DMS 273 (cell line): ENCODE measurements around the gene SNED1.
"Not testable (repeated sequence)": the region's sequence is repeated elsewhere in the genome, so short reads cannot be mapped to it uniquely, and the experiment has no call there.

ENCODE experiments used
- DNase-seq: peaks from one replicate; lab custom pipeline; 2025; ENCODE audit not compliant: unreplicated experiment; lab: John Stamatoyannopoulos, UW

Gene SNED1

GRCh38 chr2:241081643-241082340, 83.4 kb downstream of the SNED1 start:
- no peak for DNase-seq

- DNase-seq = no peak
These were observed 84.1 kb downstream of the SNED1 start for GRCh38 chr2:241082341-241083090.

DNA sequence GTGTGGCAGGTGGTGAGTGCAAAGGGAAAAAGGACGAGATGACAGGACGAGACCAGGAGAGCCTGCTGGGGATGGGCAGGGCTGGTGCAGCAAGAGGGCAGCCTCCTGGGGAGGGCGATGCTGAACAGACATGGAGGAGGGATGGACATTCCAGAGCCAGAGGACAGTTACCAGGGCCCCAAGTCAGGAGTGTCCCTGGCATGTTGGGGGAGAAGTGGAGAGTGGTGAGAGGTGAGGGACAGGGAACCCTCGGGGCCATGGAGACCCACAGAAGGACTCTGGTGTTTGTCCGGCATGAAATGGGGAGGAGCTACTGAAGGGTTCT, 84.6 kb downstream of the SNED1 start:
- no peak for DNase-seq

DNA sequence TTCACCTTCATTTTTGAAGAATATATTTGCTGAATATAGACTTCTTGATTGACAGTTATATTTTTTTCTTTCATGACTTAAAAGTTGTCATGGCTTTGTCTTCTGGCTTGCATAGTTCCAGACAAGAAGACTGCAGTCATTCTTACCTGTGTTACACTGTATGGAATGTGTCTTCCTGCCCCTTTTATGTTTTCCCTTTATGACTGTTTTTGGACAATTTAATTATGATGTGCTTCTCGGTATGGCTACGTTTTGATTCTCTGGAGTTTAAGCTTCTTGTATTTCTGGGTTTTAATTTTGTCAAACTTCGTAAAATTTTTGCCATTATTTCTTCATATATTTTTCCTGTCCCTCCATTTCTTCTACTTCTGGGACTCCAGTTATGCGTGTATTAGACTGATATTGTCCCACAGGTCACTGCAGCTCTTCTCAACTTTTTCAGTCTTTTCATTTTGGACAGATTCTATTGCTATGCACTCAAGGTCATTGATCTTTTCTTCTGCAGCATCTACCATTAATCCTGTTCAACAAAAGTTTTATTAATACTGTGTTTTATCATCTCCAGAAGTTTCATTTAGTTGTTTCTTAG, 86.5 kb downstream of the SNED1 start:
- no peak for DNase-seq

DNA sequence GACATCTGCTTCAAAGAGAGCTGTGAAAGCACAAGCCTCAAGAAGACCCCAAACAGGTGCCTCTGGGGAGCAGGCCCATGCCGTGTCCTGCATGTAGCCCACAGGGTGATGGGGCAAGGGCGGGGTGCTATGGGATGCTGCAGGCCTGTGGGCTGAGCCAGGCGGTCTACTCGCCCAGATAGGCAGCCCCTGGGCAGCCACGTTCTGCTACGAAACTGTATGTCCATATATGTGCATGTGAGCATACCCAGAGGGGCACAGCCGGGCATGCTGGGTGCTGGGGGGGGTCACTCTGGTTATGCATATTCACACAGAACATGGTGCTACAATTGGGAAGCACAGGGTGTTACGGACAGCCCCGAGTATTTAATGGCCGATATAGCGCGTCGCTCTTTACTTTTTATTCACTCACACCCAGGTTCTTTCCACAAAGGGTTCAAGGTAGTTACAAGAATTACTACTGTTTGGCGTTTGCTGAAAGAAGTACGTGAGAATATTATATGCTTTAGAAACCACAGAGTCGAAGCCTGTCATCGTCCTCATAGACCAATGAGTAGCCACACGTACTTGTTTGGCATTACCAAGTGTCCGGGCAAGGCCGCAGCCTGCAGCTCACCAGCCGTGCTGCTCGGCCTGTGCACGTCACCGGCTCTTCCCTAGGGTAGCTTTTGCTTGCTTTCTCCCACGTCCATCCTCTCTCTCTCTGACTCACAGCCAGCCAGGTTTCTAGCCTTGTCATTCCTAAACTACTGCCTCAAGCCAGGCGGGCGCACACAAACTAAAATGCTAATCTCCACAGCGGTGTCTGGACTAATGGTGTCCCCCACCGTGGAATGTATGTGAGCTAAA, 89.2 kb downstream of the SNED1 start:
- DNase-seq = no peak

DNA sequence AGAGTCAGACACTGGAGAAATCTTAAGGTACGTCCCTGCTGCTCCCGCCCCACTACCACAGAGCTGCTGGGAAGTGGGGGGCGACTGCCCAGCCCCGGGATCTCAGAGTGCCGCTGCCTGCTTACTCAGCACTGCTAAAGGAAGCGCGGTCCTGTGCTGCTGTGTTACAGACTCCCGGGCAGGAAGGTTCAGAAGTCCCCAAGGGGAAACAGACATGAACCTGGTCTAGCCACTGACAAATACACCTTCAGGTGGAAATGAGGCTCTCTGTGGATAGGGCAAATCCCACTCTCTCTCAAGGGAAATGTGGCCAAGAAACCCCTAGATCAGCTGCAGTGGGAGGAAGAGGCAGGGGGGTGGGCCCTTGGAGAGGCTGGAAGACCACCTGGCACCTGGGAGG, 90.0 kb downstream of the SNED1 start:
- no peak for DNase-seq

DNA sequence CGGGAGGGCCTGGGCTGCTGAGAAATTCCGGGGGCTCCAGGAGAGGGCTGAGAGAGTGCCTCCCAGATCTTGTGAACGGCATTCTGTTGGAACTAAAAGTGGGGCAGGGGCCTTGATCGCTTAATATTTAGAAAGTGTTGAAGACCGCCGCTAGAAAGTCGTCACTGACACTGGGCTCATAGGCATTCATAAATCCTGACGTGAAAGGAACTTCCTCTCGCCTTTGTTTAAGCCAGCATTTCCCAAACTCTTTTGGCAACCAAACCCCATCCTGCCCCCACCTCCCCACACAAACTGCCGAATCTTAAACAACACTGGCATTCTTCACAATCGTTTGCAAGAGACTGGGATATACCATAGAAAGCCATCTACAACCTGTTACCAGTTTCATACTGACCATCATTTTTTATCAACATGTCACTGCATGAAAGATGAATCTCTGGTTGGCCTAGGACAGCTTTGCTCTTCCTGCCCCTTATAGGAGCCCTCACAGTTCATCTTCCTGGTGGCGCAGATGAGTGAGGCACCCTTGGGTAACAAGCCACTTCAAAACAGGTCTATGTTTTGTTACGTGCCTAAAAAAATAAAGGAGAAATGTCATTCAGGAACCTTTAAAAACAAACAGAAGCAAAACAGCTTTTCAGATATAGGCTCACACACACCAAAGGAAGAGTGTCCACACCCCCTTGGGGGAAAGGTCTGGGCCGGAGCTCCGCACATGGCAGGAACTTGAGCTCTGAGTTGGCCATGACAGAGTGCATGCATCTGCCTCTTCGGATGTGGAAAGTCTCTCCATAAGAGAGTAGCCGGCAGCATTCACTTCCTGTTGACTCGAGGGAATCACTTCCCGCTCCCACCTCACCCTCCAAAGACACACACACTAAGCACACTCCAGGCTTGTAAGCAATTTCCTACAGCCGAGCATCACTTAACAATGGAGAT, 90.6 kb downstream of the SNED1 start:
- DNase-seq = no peak

DNA sequence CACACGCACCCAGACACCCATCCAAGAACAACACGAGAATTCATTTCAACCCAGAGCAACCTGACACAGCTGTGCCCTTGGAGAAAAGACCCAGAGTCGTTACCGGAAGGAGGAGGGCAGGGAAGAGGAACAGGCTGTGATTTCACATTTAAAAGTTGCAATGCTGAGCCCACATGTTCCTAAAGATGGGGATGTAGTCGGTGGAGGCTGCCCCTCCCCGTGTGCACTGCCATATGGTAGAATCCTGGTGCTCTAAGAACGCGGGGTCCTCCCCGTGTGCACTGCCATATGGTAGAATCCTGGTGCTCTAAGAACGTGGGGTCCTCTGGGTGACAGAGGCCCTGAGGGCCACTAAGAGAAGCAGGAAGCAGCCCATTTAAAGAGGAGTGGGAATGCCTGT, 92.8 kb downstream of the SNED1 start:
- peak; percentile 53 for DNase-seq

- no peak for DNase-seq
These were observed 93.5 kb downstream of the SNED1 start for GRCh38 chr2:241091734-241092445.

DNA sequence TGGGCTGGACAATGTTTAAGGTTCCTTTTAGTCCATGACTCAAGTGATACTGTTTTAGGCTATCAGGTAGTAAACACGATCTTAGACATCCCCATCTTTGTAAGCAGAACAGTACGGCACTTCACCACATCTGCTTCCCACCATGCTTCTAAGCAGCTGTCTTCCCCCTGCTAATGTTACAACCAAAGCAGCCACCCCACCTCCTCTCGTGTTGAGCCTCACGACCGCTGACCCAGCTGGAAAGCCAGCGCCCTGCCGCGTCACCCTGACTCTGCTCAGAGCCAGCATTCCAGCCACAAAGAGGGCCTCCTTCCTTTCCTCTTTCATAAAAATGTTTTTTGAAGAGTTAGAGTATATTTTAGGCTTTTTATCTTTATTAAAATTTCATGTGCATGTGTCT, 94.3 kb downstream of the SNED1 start:
- no peak for DNase-seq

- not testable (repeated sequence) for DNase-seq
These were observed 94.8 kb downstream of the SNED1 start for GRCh38 chr2:241093133-241093781.

DNA sequence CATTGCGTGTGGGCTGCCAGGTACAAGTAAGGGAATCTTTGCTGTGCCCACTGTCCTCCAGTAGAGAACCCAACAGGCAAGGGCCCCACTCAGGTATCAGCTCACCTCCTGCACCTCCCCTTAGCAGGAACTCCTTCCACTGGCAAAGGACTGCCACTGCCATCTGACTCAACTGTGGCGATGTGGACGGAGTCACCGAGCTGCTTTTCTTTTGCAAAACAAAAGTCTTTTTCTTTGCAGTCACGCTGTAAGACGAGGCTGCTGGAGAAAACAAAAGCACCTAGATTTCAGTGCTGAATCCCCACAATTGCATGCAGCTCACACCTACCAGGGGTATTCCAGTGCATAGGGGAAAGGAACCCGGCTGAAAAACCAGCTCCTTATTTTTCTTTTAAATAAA, 95.8 kb downstream of the SNED1 start:
- no peak for DNase-seq

GRCh38 chr2:241094924-241095420, 96.6 kb downstream of the SNED1 start:
- no peak for DNase-seq

DNA sequence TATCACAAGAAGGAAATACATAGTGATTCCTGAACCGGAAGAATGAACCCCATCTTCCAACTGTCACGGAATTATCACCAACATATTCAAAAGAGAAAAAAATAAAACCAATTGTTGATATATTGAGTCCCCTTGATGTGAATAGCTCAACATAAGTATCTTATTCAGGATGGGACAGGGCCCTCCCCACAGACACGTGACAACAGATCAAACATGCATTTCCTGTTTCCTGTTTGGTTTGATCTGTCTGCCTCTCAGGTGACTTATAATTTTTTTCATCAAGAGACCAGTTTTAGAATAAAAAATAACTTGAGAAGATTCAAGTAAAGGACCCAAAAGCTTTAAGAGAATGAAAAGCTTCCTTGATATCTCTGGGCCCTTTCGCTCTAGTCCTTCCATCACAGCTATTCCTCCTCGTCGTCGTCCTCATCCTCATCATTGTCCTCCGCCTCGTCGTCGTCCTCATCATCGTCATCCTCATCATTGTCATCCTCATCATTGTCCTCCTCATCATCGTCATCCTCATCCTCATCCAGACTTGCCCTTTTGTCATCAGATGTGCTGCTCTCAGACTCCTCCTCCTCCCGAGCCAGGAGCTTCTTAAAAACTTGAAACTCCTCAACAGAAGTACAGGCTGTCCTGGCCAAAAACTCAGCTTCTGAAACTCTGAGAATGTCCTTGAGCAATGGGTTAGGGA, 97.3 kb downstream of the SNED1 start:
- DNase-seq = no peak

- no peak for DNase-seq
These were observed 98.6 kb downstream of the SNED1 start for GRCh38 chr2:241096979-241097378.

DNA sequence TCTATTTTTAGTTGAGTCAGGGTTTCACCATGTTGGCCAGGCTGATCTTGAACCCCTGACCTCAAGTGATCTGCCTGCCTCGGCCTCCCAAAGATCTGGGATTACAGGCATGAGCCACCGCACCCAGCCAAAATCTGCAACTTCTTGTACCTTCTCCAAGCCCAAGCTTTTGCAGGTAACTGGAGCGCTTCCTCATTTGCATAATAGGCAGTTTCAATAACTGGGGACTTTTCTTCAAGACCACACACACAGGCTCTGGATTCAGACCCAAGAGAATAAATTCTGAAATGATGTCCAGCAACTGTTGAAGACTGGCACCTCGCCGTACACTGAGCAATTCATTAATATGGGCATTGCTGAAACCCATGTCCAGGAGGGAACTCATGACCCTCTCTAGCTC, 100.8 kb downstream of the SNED1 start:
- DNase-seq = no peak

GRCh38 chr2:241102239-241102803, 103.9 kb downstream of the SNED1 start, which contains the start of gene MTERF4:
MTERF4 (minus strand) TSS chr2:241102287; CDS start chr2:241102273, 14 bp downstream.
- DNase-seq = peak; percentile 95

DNA sequence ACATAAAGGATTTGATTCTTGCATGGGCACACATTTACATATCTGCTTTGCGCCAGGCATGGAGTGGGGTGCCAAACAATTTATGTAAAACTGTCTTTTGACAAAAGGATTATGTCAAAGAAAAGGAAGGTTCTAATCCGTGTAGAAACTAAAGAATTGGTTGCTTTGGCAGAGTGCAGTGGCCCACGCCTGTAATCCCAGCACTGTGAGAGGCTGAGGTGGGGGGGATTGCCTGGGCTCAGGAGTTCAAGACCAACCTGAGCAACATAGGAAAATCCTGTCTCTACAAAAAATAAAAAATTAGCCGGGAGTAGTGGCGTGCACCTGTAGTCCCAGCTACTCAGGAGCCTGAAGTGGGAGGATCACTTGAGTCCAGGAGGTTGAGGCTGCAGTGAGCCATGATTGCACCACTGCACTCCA, 104.8 kb downstream of the SNED1 start:
- DNase-seq = no peak
